Gastroesophageal sphincter (tissue), 3 donors: ENCODE results near the gene PLCB1.

Experiments used
- EP300 ChIP-seq: sonication (generic); formaldehyde crosslinking; IDR thresholded peaks from one replicate; pipeline ENCODE4 v1.6.1; 2017; ENCODE audit warnings: antibody characterized with exemption, mild to moderate bottlenecking
- POLR2A ChIP-seq, 2 donors: fragments of 450-650 bp; IDR thresholded peaks; one replicate each; pipeline ENCODE4 v1.6.1; 2017; ENCODE audit warnings: antibody characterized with exemption in 2 of 2, mild to moderate bottlenecking in 2 of 2, moderate library complexity in 1 of 2
- POLR2AphosphoS5 ChIP-seq: sonication (generic); formaldehyde crosslinking; IDR thresholded peaks from one replicate; pipeline ENCODE4 v1.6.1; 2017; ENCODE audit warnings: antibody characterized with exemption
- TF ChIP-seq, protein P1 (sequence below), 4 experiments: fragments of 200-600 bp in 2 of 4; fragments of 450-650 bp in 2 of 4; sonication (generic) in 1 of 4; IDR thresholded peaks; one replicate each; pipeline ENCODE4 v1.5.1; 2017 to 2019; ENCODE audit warnings: antibody characterized with exemption in 4 of 4, mild to moderate bottlenecking in 2 of 4, moderate library complexity in 2 of 4

DNA sequence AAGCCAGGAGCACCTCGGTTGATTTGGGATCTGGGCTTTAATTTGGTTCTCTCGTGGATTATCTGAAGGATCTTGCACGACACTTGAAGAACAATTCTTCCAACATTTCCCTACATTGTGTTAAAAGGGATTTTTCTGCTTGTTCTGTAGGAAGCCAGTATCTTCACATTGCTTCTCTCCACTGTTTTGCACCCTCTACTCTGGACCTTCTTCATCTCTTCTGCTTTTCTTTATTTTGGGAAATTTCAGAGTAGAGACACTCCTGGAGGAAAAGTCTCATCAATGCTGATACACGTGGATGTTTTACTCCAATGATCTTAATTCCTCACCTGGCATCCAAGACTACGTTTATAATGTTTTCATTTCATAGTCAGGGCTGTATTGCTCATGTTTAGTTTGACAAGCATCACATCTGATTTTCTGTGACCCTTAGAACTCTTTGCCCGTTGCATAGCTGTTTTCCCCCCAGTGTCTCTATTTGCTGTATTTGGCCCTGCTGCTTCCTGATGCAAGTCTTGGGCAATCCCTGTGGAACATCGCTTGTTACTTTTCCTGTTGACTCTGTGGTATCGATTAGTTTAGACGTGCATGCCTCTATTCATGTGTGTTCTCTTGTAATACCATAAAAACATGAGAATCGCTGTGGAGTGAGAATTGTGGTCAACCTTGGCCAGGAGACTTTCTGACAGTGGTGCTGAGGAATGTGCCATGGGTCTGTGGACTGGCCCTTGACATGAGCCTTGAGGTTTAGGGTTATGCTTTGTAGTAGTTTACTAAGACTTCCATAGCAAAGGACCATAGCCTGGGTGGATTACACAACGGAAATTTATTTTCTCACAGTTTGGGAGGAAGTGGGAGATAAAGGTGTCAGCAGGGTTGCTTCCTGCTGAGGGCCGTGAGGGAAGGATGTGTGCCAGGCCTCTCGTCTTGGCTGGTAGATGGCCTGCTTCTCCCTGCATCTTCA, 12.5 kb downstream of the PLCB1 start:
- TF ChIP-seq POLR2A (IDR thresholded peaks at IDR 0.05) (no peak), POLR2AphosphoS5 (no peak), EP300 (no peak)
- TF ChIP-seq, protein P1, sequence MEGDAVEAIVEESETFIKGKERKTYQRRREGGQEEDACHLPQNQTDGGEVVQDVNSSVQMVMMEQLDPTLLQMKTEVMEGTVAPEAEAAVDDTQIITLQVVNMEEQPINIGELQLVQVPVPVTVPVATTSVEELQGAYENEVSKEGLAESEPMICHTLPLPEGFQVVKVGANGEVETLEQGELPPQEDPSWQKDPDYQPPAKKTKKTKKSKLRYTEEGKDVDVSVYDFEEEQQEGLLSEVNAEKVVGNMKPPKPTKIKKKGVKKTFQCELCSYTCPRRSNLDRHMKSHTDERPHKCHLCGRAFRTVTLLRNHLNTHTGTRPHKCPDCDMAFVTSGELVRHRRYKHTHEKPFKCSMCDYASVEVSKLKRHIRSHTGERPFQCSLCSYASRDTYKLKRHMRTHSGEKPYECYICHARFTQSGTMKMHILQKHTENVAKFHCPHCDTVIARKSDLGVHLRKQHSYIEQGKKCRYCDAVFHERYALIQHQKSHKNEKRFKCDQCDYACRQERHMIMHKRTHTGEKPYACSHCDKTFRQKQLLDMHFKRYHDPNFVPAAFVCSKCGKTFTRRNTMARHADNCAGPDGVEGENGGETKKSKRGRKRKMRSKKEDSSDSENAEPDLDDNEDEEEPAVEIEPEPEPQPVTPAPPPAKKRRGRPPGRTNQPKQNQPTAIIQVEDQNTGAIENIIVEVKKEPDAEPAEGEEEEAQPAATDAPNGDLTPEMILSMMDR (IDR thresholded peaks at IDR 0.05), result no peak
